GM12801 (cell line): ENCODE results near the gene UBD.

Experiments used
- TF ChIP-seq, protein P1 (sequence below): IDR thresholded peaks from one replicate; pipeline ENCODE4 v1.5.1; 2011; ENCODE audit warnings: control low read depth; ENCODE audit not compliant: insufficient read length; ENCODE audit errors: extremely low read depth

UBD gene

DNA sequence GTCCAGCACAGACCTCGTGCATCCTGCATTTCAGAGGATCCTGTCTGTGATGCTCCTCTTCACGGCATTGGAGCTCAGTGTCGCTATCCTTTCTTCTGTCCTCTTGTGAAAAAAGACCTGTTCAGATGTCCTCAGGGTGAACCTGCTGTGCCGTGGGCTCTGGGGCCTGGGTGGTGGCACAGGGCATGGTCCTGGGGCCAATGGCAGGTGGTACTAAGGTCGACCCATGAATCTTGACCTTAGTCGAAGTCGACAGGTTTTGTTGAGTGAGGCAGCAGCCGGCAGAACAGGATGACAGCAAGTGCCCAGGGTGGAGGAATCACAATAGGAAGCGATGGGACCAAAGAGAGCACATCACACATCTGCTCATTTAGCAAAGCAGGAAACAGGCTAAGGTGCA, 49.8 kb downstream of the UBD start:
- TF ChIP-seq, protein P1, sequence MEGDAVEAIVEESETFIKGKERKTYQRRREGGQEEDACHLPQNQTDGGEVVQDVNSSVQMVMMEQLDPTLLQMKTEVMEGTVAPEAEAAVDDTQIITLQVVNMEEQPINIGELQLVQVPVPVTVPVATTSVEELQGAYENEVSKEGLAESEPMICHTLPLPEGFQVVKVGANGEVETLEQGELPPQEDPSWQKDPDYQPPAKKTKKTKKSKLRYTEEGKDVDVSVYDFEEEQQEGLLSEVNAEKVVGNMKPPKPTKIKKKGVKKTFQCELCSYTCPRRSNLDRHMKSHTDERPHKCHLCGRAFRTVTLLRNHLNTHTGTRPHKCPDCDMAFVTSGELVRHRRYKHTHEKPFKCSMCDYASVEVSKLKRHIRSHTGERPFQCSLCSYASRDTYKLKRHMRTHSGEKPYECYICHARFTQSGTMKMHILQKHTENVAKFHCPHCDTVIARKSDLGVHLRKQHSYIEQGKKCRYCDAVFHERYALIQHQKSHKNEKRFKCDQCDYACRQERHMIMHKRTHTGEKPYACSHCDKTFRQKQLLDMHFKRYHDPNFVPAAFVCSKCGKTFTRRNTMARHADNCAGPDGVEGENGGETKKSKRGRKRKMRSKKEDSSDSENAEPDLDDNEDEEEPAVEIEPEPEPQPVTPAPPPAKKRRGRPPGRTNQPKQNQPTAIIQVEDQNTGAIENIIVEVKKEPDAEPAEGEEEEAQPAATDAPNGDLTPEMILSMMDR: no peak

GRCh38 chr6:29509239-29509638, 50.3 kb downstream of the UBD start:
- TF ChIP-seq, protein P1: no peak

DNA sequence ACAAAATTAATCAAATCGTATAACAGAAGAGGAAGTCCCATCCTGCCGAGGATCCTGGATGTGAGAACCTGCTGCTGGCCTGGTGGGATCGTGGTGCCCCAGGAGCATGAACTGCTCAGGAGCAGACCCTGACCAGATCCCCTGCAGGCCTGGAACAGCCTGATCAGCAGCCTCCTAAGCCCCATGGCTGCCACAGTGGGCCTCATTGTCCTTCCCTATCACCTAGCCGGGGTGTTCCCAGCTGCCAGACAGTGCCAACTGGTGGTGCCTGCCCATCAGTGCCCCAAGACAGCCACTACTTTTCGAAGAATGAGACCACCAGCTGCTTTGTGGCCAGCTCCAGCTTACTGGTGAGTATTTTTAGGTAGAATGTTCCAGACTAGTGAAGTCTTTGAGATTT, 52.2 kb downstream of the UBD start:
- TF ChIP-seq, protein P1: no peak

DNA sequence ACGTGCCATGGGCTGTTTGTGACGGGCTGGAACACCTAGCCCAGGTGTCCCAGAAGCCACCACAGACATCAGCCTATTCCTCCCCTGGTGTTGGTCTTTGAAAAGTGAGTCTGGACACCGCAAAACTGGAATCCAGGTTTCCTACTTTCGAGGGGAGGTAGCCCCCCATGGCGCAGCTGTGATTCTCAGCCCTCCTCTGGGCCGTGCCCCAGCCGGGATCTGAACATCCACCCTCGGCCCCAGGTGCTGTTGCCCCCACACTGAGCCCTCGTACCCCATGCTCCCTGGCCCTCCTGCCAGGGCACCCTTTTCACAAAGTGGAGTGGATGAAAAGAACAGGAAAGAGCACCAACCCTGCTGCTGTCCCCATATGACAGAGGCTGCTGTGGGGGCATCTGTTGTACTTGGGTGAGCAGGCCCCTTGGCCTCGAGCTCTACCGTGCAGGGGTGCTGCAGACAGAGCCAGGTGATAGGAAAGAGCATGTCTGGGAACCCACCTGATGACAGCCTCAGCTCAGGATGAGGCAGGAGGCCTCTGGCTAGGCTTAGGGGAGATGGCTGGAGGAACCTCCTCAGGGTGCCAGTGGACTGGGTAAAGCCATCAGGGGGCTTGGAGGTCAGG, 53.0 kb downstream of the UBD start:
- TF ChIP-seq, protein P1: no peak

GRCh38 chr6:29505808-29506207, 53.7 kb downstream of the UBD start:
- TF ChIP-seq, protein P1: no peak
